GM21737 (cell line): Measurements from ENCODE around the gene MRPS14.
A peak's percentile ranks its signal among the peaks of the same experiment; 100 is the strongest.

Source experiments
- ATAC-seq: cut with Tn5 transposase; IDR thresholded peaks from one replicate; pipeline ENCODE4 v1.9.1; 2021; ENCODE audit warnings: mild to moderate bottlenecking, moderate library complexity; ENCODE audit not compliant: unreplicated experiment

The MRPS14 gene

GRCh38 chr1:174988986-174989385, 34.2 kb downstream of the MRPS14 start:
- ATAC-seq, result no peak

GRCh38 chr1:174988539-174988938, 34.7 kb downstream of the MRPS14 start:
- ATAC-seq, result no peak

GRCh38 chr1:174984952-174985351, 38.3 kb downstream of the MRPS14 start:
- ATAC-seq, result no peak

DNA sequence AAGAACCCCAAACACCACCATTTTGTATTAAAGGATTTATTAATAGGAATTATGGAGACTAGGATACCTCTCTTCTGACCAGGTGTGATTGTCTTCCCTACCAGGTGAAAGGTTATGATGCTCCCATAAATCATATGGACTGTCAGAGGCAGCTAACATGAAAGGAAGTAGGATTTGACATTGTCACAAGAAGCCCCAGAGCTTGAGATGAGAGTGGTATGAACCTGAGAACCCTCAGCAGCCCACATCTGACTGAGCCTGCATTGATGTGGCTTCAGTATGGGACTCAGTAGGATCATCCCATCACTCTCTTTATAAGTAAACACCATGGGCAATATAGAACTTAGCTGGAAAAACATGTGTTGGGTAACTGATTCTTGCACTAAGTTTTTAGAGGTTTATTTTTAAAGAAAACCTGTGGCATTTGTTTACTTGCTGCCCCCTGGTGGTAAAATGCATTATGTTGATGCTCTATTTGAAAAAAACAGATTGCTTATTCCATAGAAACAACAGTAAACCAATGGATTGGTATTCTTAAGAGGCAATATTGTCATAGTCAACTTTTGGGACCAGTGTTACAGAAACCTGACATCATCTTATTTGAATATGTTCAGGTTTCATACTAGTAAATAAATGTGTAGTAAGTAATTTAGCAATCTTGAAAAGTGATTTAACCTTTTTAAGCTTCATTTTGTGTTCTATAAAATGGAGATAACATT, 40.1 kb downstream of the MRPS14 start:
- no peak for ATAC-seq

GRCh38 chr1:174976436-174977108, 46.7 kb downstream of the MRPS14 start:
- ATAC-seq, result no peak

GRCh38 chr1:174975764-174976163, 47.5 kb downstream of the MRPS14 start:
- no peak for ATAC-seq

DNA sequence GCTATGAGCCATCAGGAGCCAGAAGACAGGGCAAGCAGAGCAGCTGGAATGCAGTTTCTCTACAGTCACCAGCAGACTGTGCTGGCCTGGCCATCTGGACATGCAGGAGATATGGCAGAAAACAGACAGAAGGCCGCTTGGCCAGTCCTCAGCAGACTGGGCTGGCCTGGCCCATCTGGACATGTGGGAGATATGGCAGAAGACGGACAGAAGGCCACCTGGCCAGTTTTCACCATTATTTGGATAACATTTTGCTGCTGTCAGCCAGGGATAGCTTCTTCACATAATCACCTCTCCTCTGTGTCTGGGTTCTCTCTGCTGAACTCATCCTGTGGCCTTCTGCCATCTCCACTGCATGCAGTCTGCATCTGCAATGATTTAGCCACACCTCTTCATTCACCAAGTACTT, 48.5 kb downstream of the MRPS14 start:
- ATAC-seq, result no peak

DNA sequence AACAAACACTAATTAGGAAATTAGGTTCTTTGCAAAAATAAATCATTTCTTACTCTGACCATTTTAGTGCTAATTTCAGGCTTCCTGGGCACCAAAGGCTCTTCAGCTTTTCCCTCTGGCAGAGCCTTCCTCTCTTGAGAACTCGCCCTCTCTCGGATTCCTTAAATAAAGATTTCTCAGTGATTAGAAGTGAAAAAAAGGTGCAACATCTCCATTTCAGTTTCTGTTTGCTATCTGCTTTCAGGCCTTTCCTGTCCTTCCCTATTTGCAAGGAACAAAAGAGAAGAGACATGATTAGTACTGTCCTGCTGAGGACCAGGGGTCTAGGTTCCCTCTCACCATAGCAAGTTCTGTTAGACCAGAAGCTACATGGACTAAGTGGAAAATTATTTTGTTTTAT, 51.3 kb downstream of the MRPS14 start:
- no peak for ATAC-seq

GRCh38 chr1:174971466-174971865, 51.8 kb downstream of the MRPS14 start:
- no peak for ATAC-seq

DNA sequence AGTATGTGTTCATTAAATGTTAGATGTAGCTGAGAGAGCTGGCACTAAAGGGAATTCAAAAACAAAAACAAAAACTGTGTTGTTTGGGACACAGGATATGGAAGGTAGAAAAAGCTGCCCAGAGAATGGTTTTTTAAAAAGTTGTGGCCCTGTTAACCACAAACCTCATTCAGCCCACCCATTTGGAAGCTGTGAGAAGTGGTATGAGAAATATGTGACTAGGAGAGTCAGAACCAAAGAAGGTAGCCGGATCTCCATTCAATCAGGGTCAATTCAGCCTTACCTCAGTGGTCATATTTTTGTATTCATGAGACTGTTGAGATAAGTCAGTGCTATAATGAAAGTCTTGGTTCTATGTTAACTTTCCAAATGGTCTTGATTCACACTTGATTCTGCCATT, 53.2 kb downstream of the MRPS14 start:
- no peak for ATAC-seq

GRCh38 chr1:174968750-174969244, 54.4 kb downstream of the MRPS14 start:
- ATAC-seq, result peak; percentile 58

DNA sequence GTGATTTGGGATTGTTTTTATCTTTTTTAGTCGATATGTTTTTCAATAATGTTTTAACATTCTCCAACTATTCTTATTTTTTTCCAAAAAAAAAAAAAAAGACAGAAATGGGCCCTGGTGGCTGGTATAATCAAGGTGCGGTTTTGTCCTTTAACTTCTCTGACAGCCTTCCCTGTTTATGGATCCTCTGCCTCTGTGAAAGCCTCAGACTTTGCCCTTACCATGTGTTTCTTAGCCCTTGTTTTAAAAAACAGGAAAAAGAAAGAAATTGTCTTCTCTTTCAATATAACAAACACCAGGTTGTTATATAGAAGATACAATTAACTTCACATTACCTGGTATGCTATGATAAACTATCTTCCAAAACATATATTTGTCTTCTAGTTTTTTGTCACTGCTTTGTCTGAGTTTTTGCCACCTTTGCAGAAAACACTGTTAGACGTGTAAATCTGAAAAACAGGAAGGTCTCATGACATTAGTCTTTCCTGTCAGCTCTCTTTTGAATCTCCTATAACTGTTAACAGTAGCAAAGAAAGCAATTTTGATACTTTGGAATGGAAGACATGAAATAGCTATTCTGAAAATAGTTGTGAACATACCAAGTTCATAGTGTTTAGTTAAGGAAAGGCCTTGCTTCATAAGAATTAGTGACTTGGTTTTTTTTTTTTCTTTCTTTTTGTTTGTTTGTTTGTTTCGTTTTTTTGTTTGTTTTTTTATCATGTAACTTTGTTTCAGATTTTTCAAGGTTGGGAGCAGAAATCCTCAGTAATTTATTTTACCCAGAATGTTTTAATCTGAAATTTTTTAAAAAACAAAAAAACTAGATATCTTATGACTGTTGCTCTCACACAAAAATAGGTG, 55.1 kb downstream of the MRPS14 start:
- ATAC-seq, result no peak

GRCh38 chr1:174966008-174966572, 57.1 kb downstream of the MRPS14 start:
- no peak for ATAC-seq

- no peak for ATAC-seq
Measured at GRCh38 chr1:174965362-174966007, 57.7 kb downstream of the MRPS14 start.

DNA sequence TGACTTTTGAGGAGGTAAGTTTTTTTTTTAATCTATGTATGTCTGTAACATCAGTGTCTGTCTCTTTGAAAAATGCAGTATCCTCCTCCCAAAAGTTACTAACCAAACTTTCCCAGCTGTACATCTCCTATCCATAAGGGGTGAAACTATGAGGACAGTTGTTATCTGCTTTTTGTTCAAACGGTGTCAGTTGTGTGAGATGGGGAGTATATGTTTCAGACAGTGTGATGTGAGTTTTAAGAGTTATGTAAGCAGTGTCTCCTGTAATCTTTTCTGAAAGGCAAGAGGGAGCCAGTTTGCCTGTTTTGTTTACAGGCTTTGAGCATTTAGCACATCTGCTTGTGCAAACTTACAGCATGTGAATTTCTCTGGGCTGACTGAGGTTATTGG, 58.3 kb downstream of the MRPS14 start:
- no peak for ATAC-seq

DNA sequence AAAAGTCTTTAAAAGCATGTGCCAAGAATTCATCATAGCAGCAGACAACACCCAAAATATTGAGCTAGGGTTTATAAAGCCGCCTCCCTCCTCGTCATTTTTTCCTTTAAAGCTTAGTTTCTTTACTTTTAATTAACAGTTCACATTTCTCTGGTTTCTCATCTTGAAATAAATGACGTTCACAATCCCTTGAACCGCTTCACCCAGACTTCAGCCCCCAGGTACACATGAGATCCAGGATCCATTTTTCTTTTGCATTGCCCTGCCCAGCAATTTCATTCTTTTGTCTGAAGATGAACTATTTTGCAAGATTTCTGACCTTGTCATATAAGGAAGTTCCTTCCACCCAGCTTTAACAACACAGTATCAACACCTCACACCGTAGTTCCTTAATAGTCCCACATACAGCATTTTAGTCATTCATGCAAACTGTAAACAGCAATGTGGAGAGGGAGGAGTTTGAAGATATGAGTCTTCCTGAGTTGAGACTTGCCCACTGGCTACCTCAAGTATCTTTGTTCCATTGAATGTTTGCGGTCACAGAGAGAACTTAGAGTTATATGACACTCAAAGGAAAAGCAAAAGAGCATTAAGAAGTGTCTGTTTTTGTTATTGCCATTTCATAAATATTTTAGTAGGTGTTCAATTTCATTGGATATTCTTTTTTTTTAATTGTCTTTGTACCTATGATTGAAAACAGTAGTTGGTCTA, 58.8 kb downstream of the MRPS14 start:
- no peak for ATAC-seq

DNA sequence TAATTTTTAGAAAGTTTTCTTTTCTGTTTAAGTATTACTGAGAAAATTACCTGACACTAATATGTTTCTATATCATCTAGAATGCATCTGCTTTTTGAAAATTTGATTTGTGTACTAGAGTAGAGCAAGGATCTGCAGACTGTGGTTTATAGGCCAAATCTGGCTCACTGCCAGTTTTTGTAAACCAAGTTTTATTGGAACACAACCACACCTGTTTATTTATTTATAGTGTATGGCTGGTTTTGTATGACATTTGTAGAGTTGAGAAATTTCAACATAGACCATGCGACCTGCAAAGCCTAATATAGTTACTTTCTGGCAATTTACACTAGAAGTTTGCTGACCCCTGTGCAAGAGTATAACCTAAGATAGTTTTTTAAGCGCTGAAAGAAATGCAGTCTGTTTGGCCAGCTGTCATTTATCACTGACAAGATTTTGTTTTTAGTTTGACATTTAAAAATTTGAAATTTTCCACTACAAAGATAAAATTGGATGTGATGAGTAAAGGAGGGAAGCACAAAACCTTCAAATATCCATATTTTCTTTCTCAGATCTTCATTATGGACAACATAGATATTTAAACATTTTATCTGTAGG, 59.6 kb downstream of the MRPS14 start:
- ATAC-seq, result no peak
